Mucosa of stomach (tissue), 1 donor: Measurements from ENCODE around the gene ZNF287.

Source experiments
- H3K27me3 ChIP-seq: one replicate; pipeline ENCODE4 v1.7.0; 2013; ENCODE audit warnings: mild to moderate bottlenecking, low read length; ENCODE audit not compliant: control insufficient read depth, insufficient read depth
- H3K36me3 ChIP-seq: one replicate; pipeline ENCODE4 v1.7.0; 2013; ENCODE audit warnings: low read length; ENCODE audit not compliant: control insufficient read depth, insufficient read depth
- H3K4me1 ChIP-seq: one replicate; pipeline ENCODE4 v1.7.0; 2013; ENCODE audit warnings: mild to moderate bottlenecking, low read length; ENCODE audit not compliant: control insufficient read depth, insufficient read depth
- H3K4me3 ChIP-seq: one replicate; pipeline ENCODE4 v1.7.0; 2013; ENCODE audit warnings: low read length
- H3K9ac ChIP-seq: one replicate; pipeline ENCODE4 v1.7.0; 2013; ENCODE audit warnings: mild to moderate bottlenecking, low read length, moderate library complexity
- H3K9me3 ChIP-seq: one replicate; pipeline ENCODE4 v1.7.0; 2013; ENCODE audit warnings: mild to moderate bottlenecking, low read length, moderate library complexity; ENCODE audit not compliant: control insufficient read depth
- donor health status: Pancreatic carcinoma.

ZNF287 gene

GRCh38 chr17:16512011-16512410, 57.0 kb downstream of the ZNF287 start:
- Histone ChIP-seq H3K4me3 (no peak overlapping the region), H3K9ac (no peak overlapping the region), H3K36me3 (no peaks in the 10 kb centered on the region), H3K4me1 (peaks cover 18% of the 10 kb centered on the region), H3K9me3 (no peaks in the 10 kb centered on the region), H3K27me3 (peaks cover 11% of the 10 kb centered on the region)

DNA sequence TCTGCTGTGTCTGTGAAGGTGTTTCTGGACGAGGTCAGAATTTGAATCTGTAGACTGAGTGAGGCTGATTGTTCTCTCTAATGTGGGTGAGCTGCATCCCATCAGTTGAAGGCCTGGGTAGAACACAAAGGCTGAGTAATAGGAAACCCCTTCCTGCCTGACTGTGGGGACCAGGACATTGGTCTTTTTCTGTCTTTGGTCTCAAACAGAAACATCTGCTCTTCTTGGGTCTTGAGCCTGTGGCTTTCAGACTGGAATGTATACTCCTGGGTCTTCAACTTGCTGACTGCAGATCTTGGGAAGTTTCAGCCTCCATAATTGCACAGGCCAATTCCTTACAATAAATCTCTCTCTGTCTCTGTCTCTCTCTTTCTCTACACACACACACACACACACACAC, 57.4 kb downstream of the ZNF287 start:
- peaks cover 14% of the 10 kb centered on the region for H3K4me1 ChIP-seq
- no peaks in the 10 kb centered on the region for H3K36me3 ChIP-seq
- H3K27me3 ChIP-seq: peaks cover 7% of the 10 kb centered on the region

DNA sequence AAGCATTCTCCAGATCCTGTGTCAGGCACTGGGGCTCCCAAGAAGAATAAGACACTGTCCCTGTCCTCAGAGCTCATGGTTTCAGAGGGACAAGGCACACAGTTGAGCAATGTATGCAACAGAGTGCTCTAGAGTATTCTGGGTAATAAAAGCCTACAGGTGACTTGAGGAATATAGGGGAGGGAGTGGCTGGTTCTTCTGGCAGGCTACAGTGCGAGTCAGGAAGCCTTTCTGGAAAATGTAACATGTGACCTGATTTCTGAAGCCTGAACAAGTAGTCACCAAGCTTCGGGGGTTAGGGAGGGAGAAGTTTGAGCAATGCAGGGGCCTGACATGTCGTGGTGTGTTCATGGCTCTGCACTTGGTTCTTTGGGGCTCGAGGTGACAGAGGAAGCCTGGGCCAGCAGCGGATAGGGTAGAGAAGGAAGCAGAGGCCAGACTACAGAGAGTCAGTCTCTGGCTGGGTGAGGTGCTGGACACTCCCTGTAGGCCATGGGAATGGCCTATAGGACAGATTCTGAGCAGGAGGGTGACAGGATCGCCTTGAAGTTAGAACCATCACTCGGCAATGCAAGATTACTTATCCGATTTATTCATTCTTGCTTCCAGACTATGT, 61.0 kb downstream of the ZNF287 start:
- peaks cover 21% of the 10 kb centered on the region for H3K4me1 ChIP-seq
- H3K4me3 ChIP-seq: no peak overlapping the region
- no peaks in the 10 kb centered on the region for H3K9me3 ChIP-seq
- no peak overlapping the region for H3K9ac ChIP-seq
- no peaks in the 10 kb centered on the region for H3K36me3 ChIP-seq
- H3K27me3 ChIP-seq: no peaks in the 10 kb centered on the region

More for the DNA sequence above, 57.4 kb downstream of the ZNF287 start:
- no peaks in the 10 kb centered on the region for H3K9me3 ChIP-seq
- no peak overlapping the region for H3K4me3 ChIP-seq
- no peak overlapping the region for H3K9ac ChIP-seq

DNA sequence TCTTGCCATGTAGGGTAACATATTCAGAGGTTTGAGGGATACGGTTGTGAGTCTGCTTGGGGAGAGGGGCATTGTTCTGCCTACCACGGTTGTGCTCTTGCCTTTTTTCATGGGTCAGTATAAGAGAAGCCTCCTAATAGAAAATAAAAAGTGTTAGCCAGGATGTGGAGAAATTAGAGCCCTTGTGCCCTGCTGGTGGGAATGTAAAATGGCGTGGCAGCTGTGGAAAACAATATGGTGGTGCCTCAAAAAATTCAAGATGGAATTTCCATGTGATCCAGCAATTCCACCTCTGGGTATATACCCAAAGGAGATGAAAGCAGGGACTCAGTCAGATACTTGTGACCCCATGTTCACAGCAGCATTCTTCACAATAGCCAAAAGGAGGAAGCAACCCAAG, 62.8 kb downstream of the ZNF287 start:
- no peaks in the 10 kb centered on the region for H3K27me3 ChIP-seq
- no peak overlapping the region for H3K9ac ChIP-seq
- H3K36me3 ChIP-seq: no peaks in the 10 kb centered on the region
- H3K4me3 ChIP-seq: no peak overlapping the region
- peaks cover 21% of the 10 kb centered on the region for H3K4me1 ChIP-seq
- H3K9me3 ChIP-seq: no peaks in the 10 kb centered on the region

DNA sequence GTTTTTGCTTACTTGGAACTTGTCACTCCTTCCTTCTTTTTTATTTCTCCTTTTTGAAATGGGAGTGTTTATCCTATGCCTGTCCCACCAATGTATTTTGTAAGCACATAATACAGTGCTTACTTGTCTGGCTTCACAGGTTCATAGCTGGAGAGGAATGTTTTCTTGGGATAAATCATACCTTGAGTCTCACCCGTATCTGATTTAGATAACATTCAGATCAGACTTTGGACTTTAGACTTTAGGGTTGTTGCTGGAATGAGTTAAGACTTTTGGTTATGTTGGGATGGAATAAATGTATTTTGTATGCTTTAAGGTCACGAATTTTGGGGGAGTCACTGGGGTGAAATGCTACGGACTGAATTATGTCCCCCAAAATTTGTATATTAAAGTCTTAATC, 64.0 kb downstream of the ZNF287 start:
- Histone ChIP-seq H3K4me1 (peaks cover 21% of the 10 kb centered on the region), H3K27me3 (no peaks in the 10 kb centered on the region), H3K9me3 (no peaks in the 10 kb centered on the region), H3K36me3 (no peaks in the 10 kb centered on the region), H3K9ac (no peak overlapping the region), H3K4me3 (no peak overlapping the region)
